SK-N-SH treated with all-trans-retinoic acid at 6 μM for 48 hours (cell line): ENCODE measurements around the gene NFIA.

Experiments
- ARNTL ChIP-seq: fragments of 450-650 bp; formaldehyde crosslinking; IDR thresholded peaks from 2 replicates; pipeline ENCODE4 v1.5.0; 2020; ENCODE audit warnings: low read depth, mild to moderate bottlenecking, moderate library complexity, borderline replicate concordance
- BACH2 ChIP-seq: fragments of 250-450 bp; sonication (Bioruptor Pico); IDR thresholded peaks from 2 replicates; pipeline ENCODE4 v1.9.0; 2021; ENCODE audit warnings: mild to moderate bottlenecking, borderline replicate concordance
- ESRRG ChIP-seq: fragments of 250-450 bp; sonication (Bioruptor Pico); IDR thresholded peaks from 2 replicates; pipeline ENCODE4 v1.6.1; 2021; ENCODE audit warnings: mild to moderate bottlenecking
- RARB ChIP-seq: fragments of 250-450 bp; sonication (Bioruptor Pico); IDR thresholded peaks from 2 replicates; pipeline ENCODE4 v1.8.0; 2021; ENCODE audit warnings: mild to moderate bottlenecking, moderate library complexity
- TCF4 ChIP-seq: fragments of 250-450 bp; sonication (Bioruptor Pico); IDR thresholded peaks from 2 replicates; pipeline ENCODE4 v1.8.0; 2021; ENCODE audit warnings: mild to moderate bottlenecking, moderate library complexity, borderline replicate concordance
- TF ChIP-seq, protein P1 (sequence below): fragments of 250-450 bp; sonication (Bioruptor Pico); IDR thresholded peaks from 2 replicates; pipeline ENCODE4 v1.5.0; 2020; ENCODE audit warnings: mild to moderate bottlenecking, moderate library complexity
- TF ChIP-seq, protein P2 (sequence below): fragments of 250-450 bp; sonication (Bioruptor Pico); IDR thresholded peaks from 2 replicates; pipeline ENCODE4 v1.8.0; 2020; ENCODE audit warnings: mild to moderate bottlenecking, moderate library complexity, borderline replicate concordance

DNA sequence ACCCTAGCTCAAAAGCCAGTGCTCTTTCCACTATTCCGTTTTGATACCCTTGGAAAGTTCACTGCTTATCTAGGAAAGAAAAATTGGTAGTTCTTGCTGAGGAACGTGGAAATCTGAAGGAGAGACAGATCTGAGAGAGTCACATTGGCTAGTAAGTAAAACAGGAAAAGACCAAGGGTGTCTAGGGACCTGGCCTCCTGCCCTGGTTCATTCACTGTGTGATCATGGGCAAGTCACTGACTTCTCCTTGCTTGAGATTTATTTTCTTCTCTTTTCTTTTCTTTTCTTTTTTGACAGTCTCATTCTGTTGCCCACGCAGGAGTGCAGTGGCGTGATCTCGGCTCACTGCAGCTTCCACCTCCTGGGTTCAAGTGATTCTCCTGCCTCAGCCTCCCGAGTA, 90.8 kb downstream of the NFIA start:
- TF ChIP-seq RARB (CRISPR knock-in tag) (no peak), ESRRG (no peak), TCF4 (CRISPR knock-in tag) (no peak), ARNTL (CRISPR knock-in tag) (no peak), BACH2 (CRISPR knock-in tag) (no peak)
- TF ChIP-seq, protein P1, sequence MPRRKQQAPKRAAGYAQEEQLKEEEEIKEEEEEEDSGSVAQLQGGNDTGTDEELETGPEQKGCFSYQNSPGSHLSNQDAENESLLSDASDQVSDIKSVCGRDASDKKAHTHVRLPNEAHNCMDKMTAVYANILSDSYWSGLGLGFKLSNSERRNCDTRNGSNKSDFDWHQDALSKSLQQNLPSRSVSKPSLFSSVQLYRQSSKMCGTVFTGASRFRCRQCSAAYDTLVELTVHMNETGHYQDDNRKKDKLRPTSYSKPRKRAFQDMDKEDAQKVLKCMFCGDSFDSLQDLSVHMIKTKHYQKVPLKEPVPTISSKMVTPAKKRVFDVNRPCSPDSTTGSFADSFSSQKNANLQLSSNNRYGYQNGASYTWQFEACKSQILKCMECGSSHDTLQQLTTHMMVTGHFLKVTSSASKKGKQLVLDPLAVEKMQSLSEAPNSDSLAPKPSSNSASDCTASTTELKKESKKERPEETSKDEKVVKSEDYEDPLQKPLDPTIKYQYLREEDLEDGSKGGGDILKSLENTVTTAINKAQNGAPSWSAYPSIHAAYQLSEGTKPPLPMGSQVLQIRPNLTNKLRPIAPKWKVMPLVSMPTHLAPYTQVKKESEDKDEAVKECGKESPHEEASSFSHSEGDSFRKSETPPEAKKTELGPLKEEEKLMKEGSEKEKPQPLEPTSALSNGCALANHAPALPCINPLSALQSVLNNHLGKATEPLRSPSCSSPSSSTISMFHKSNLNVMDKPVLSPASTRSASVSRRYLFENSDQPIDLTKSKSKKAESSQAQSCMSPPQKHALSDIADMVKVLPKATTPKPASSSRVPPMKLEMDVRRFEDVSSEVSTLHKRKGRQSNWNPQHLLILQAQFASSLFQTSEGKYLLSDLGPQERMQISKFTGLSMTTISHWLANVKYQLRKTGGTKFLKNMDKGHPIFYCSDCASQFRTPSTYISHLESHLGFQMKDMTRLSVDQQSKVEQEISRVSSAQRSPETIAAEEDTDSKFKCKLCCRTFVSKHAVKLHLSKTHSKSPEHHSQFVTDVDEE, result no peak
- TF ChIP-seq, protein P2, sequence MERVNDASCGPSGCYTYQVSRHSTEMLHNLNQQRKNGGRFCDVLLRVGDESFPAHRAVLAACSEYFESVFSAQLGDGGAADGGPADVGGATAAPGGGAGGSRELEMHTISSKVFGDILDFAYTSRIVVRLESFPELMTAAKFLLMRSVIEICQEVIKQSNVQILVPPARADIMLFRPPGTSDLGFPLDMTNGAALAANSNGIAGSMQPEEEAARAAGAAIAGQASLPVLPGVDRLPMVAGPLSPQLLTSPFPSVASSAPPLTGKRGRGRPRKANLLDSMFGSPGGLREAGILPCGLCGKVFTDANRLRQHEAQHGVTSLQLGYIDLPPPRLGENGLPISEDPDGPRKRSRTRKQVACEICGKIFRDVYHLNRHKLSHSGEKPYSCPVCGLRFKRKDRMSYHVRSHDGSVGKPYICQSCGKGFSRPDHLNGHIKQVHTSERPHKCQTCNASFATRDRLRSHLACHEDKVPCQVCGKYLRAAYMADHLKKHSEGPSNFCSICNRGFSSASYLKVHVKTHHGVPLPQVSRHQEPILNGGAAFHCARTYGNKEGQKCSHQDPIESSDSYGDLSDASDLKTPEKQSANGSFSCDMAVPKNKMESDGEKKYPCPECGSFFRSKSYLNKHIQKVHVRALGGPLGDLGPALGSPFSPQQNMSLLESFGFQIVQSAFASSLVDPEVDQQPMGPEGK (CRISPR knock-in tag), result no peak
